NB4 (cell line): ENCODE data around the gene ERICH6.

Source experiments
- POLR2A ChIP-seq: IDR thresholded peaks from 2 replicates; pipeline ENCODE4 v1.6.1; 2011; ENCODE audit warnings: mild to moderate bottlenecking; ENCODE audit not compliant: insufficient read length; ENCODE audit errors: extremely low read depth
- TF ChIP-seq, protein P1 (sequence below): IDR thresholded peaks from one replicate; pipeline ENCODE4 v1.5.1; 2012; ENCODE audit warnings: low read depth, low read length

DNA sequence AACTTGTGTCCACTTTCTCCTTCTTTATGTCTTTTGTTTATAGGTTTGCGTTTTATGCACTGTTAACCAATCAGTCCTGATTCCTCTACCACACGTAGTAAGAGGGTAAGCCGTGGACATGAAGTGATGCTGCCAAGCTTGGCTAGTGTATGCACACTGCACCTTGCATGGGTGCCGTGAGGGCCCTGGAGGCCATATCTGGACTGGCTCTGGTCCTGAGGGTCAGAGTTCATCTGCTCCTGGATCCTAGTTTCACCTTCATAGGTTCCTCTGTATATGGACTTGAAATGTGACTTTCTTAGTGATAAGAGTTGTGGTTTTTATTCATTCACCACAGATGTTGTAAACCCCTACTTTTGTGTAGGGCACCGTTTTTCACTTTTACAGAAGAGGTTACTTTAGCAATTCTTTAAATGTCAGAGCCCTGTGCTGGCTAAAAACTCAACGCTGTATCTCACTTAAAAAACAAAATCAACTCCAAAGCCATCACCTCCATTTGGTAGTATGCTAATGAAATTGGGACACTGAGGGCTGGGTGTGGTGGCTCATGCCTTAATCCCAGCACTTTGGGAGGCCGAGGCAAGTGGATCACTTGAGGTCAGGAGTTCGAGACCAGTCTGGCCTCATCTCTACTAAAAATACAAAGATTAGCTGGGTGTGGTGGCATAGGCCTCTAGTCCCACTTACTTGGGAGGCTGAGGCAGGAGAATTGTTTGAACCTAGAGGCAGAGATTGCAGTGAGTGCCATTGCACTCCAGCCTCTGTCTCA lies 36.3 kb upstream of the ERICH6 start:
- TF ChIP-seq, protein P1, sequence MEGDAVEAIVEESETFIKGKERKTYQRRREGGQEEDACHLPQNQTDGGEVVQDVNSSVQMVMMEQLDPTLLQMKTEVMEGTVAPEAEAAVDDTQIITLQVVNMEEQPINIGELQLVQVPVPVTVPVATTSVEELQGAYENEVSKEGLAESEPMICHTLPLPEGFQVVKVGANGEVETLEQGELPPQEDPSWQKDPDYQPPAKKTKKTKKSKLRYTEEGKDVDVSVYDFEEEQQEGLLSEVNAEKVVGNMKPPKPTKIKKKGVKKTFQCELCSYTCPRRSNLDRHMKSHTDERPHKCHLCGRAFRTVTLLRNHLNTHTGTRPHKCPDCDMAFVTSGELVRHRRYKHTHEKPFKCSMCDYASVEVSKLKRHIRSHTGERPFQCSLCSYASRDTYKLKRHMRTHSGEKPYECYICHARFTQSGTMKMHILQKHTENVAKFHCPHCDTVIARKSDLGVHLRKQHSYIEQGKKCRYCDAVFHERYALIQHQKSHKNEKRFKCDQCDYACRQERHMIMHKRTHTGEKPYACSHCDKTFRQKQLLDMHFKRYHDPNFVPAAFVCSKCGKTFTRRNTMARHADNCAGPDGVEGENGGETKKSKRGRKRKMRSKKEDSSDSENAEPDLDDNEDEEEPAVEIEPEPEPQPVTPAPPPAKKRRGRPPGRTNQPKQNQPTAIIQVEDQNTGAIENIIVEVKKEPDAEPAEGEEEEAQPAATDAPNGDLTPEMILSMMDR: no peak
- no peak for TF ChIP-seq POLR2A
